HepG2 (cell line): ENCODE results near the gene EPC1. TPM values are rescaled to one million over a fixed set of nuclear protein-coding genes. Genes with fewer than 3 reads are reported as not detected.
A peak's percentile ranks its signal among the peaks of the same experiment; 100 is the strongest.

Source experiments
- CAMTA2 ChIP-seq: sonication (generic); formaldehyde crosslinking; IDR thresholded peaks from 2 replicates; pipeline ENCODE4 v1.4.0; 2020; ENCODE audit warnings: mild to moderate bottlenecking, missing genetic modification reagents, borderline replicate concordance
- ELF3 ChIP-seq: IDR thresholded peaks from 2 replicates; pipeline ENCODE4 v1.6.1; 2016; ENCODE audit warnings: missing genetic modification reagents, missing compliant biosample characterization
- ERF ChIP-seq: IDR thresholded peaks from 2 replicates; pipeline ENCODE4 v1.6.1; 2018; ENCODE audit warnings: missing biosample characterization, missing genetic modification reagents
- FOXK2 ChIP-seq: fragments of 450-650 bp; IDR thresholded peaks from 2 replicates; pipeline ENCODE4 v1.6.1; 2016
- GTF2F1 ChIP-seq: fragments of 150-350 bp; IDR thresholded peaks from 2 replicates; pipeline ENCODE4 v1.6.1; 2014; ENCODE audit warnings: low read length
- JDP2 ChIP-seq: sonication (generic); formaldehyde crosslinking; IDR thresholded peaks from 2 replicates; pipeline ENCODE4 v1.8.1; 2022; ENCODE audit warnings: missing genetic modification reagents, borderline replicate concordance
- KDM5A ChIP-seq: fragments of 200-600 bp; sonication (generic); IDR thresholded peaks from 2 replicates; pipeline ENCODE4 v1.7.0; 2018; ENCODE audit warnings: antibody characterized with exemption, mild to moderate bottlenecking, low read length, borderline replicate concordance
- MEIS2 ChIP-seq: sonication (generic); formaldehyde crosslinking; IDR thresholded peaks from 2 replicates; pipeline ENCODE4 v1.9.0; 2021; ENCODE audit warnings: mild to moderate bottlenecking, missing genetic modification reagents
- MXI1 ChIP-seq: IDR thresholded peaks from 3 replicates; pipeline ENCODE4 v1.6.1; 2012; ENCODE audit warnings: low read depth, low read length, inconsistent platforms, borderline replicate concordance
- NCOR1 ChIP-seq: fragments of 200-600 bp; sonication (generic); IDR thresholded peaks from 2 replicates; pipeline ENCODE4 v1.7.0; 2017; ENCODE audit warnings: antibody characterized with exemption, low read length, borderline replicate concordance
- NFYB ChIP-seq: sonication (generic); formaldehyde crosslinking; IDR thresholded peaks from 2 replicates; pipeline ENCODE4 v1.4.0; 2020; ENCODE audit warnings: missing genetic modification reagents
- PAX8 ChIP-seq: sonication (generic); formaldehyde crosslinking; IDR thresholded peaks from 2 replicates; pipeline ENCODE4 v1.8.0; 2022; ENCODE audit warnings: mild to moderate bottlenecking, missing genetic modification reagents, borderline replicate concordance
- RELA ChIP-seq: sonication (generic); formaldehyde crosslinking; IDR thresholded peaks from 2 replicates; pipeline ENCODE4 v1.4.0; 2020; ENCODE audit warnings: missing genetic modification reagents
- SKI ChIP-seq: fragments of 450-650 bp; IDR thresholded peaks from one replicate; pipeline ENCODE4 v1.6.1; 2018; ENCODE audit warnings: mild to moderate bottlenecking; ENCODE audit not compliant: partially characterized antibody
- ZFY ChIP-seq: sonication (generic); formaldehyde crosslinking; IDR thresholded peaks from 2 replicates; pipeline ENCODE4 v1.4.0; 2020; ENCODE audit warnings: missing genetic modification reagents
- ZNF274 ChIP-seq: sonication (generic); formaldehyde crosslinking; IDR thresholded peaks from 2 replicates; pipeline ENCODE4 v1.5.1; 2020; ENCODE audit warnings: mild to moderate bottlenecking, missing genetic modification reagents
- ZNF451 ChIP-seq: sonication (generic); formaldehyde crosslinking; IDR thresholded peaks from 2 replicates; pipeline ENCODE4 v1.5.0; 2020; ENCODE audit warnings: mild to moderate bottlenecking, missing genetic modification reagents
- ZNF567 ChIP-seq: sonication (generic); formaldehyde crosslinking; IDR thresholded peaks from 2 replicates; pipeline ENCODE4 v1.8.1; 2023; ENCODE audit warnings: mild to moderate bottlenecking, missing genetic modification reagents, borderline replicate concordance
- ZNF724P ChIP-seq: sonication (generic); formaldehyde crosslinking; IDR thresholded peaks from 2 replicates; pipeline ENCODE4 v1.8.0; 2022; ENCODE audit warnings: missing genetic modification reagents, borderline replicate concordance
- ZNF776 ChIP-seq: sonication (generic); formaldehyde crosslinking; IDR thresholded peaks from 2 replicates; pipeline ENCODE4 v1.4.0; 2020; ENCODE audit warnings: mild to moderate bottlenecking, missing genetic modification reagents
- ZNF788 ChIP-seq: sonication (generic); formaldehyde crosslinking; IDR thresholded peaks from 2 replicates; pipeline ENCODE4 v1.5.0; 2020; ENCODE audit warnings: mild to moderate bottlenecking, missing genetic modification reagents, borderline replicate concordance
- polyA plus RNA-seq, 8 experiments: library from polyadenylated mRNA; depleted of rRNA in 3 of 8; stranded (reverse) in 7 of 8; unstranded in 1 of 8; fragments of >200 nt; fragmentation: Illumina TruSeq in 4 of 8; extraction: Trizol in 4 of 8; gene quantifications; 2 replicates each; pipeline versions ENCODE4 v1.2.1 to v1.2.3, GENCODE V29; 2011 to 2016; ENCODE audit warnings: low read depth in 4 of 8, missing spikeins in 1 of 8, mixed read lengths in 1 of 8; ENCODE audit not compliant: insufficient read depth in 1 of 8
- total RNA-seq, 5 experiments: library from RNA; depleted of rRNA; stranded (reverse); fragments of >200 nt; fragmentation: Illumina TruSeq; extraction: Trizol; gene quantifications; 2 replicates each; pipeline ENCODE4 v1.2.3, GENCODE V29; 2016; ENCODE audit warnings: low read depth in 1 of 5
- TF ChIP-seq, protein P1 (sequence below): sonication (generic); formaldehyde crosslinking; IDR thresholded peaks from 2 replicates; pipeline ENCODE4 v1.5.0; 2020; ENCODE audit warnings: mild to moderate bottlenecking, missing genetic modification reagents
- TF ChIP-seq, protein P2 (sequence below), 2 experiments: sonication (generic) in 1 of 2; formaldehyde crosslinking in 1 of 2; IDR thresholded peaks; 2 replicates each; pipeline versions ENCODE4 v1.6.1 to v1.9.0; 2014 to 2022; ENCODE audit warnings: antibody characterized with exemption in 1 of 2, borderline replicate concordance in 1 of 2, inconsistent platforms in 1 of 2, low read depth in 1 of 2, missing genetic modification reagents in 1 of 2

EPC1 gene
- total and polyA plus RNA-seq, 2 of the 13 experiments (the other 11 are each of a cell fraction or from before 2014, with no cell fraction given) = 28.7 to 44.2 TPM

DNA sequence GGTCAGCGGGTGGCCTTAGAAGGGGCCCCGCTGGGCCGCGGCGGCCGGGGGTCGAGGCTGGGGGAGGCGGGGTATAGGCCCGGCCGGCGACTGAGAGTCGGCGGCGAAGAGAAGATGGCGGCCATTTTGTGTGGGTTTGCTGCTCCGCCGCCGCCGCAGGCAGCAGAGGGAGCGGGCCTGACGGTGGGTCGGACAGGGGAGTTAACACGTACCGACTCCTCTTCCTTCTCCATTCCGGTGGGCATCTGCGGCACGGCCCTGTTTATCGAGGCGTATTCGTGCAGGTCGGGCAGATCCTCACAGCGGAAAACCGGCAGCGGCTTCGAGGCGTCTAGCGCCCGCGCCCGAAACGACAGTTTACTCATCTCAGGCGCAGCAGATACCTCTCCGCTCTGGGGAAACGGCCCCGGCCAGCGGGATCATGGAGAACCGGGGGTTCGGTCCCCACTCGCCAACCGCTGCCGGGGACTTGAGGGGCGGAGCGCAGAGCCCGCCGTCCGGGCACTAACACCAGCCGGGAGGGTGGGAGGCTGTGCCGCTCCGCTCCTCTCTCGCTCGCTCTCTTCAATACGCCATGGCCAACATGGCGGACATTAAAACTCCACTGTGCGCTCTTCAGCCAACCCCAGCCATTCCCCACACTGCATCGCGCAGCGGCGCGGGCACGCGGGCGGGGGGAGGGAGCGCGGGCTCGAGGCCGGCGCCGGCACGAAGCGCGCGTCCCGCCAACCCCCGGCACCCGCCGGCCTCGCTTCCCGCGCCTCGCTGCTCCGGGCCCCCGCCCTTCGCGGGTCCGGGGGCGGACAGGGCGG lies at the start of gene EPC1 (continued):
- TF ChIP-seq, protein P1, sequence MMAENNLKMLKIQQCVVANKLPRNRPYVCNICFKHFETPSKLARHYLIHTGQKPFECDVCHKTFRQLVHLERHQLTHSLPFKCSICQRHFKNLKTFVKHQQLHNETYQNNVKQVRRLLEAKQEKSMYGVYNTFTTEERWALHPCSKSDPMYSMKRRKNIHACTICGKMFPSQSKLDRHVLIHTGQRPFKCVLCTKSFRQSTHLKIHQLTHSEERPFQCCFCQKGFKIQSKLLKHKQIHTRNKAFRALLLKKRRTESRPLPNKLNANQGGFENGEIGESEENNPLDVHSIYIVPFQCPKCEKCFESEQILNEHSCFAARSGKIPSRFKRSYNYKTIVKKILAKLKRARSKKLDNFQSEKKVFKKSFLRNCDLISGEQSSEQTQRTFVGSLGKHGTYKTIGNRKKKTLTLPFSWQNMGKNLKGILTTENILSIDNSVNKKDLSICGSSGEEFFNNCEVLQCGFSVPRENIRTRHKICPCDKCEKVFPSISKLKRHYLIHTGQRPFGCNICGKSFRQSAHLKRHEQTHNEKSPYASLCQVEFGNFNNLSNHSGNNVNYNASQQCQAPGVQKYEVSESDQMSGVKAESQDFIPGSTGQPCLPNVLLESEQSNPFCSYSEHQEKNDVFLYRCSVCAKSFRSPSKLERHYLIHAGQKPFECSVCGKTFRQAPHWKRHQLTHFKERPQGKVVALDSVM (CRISPR knock-in tag) = no peak
- peak; percentile 44; the same call in 1 of the 3 replicates for TF ChIP-seq MXI1
- no peak for TF ChIP-seq FOXK2
- TF ChIP-seq, protein P2, sequence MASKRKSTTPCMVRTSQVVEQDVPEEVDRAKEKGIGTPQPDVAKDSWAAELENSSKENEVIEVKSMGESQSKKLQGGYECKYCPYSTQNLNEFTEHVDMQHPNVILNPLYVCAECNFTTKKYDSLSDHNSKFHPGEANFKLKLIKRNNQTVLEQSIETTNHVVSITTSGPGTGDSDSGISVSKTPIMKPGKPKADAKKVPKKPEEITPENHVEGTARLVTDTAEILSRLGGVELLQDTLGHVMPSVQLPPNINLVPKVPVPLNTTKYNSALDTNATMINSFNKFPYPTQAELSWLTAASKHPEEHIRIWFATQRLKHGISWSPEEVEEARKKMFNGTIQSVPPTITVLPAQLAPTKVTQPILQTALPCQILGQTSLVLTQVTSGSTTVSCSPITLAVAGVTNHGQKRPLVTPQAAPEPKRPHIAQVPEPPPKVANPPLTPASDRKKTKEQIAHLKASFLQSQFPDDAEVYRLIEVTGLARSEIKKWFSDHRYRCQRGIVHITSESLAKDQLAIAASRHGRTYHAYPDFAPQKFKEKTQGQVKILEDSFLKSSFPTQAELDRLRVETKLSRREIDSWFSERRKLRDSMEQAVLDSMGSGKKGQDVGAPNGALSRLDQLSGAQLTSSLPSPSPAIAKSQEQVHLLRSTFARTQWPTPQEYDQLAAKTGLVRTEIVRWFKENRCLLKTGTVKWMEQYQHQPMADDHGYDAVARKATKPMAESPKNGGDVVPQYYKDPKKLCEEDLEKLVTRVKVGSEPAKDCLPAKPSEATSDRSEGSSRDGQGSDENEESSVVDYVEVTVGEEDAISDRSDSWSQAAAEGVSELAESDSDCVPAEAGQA (IDR thresholded peaks at IDR 0.05; ENCODE audit: low read depth) = peak; percentile 81
- TF ChIP-seq, protein P2 (CRISPR knock-in tag; IDR thresholded peaks at IDR 0.05; ENCODE audit: borderline replicate concordance) = peak; percentile 75; the same call in 1 of the 2 replicates
- TF ChIP-seq RELA = no peak
- peak; percentile 66 for TF ChIP-seq ZFY (CRISPR knock-in tag)
- 0 out of 2 replicates have a peak, but pooled peaks have one; percentile 27 for TF ChIP-seq PAX8 (CRISPR knock-in tag)
- peak; percentile 8 for TF ChIP-seq SKI
- TF ChIP-seq MEIS2 (CRISPR knock-in tag) = no peak
- peak; percentile 52; the same call in 1 of the 2 replicates for TF ChIP-seq ZNF776 (CRISPR knock-in tag)
- peak; percentile 79; the same call in 1 of the 2 replicates for TF ChIP-seq ZNF274
- TF ChIP-seq NCOR1 = no peak
- TF ChIP-seq ZNF788 = no peak; the same call in 1 of the 2 replicates
- TF ChIP-seq CAMTA2 (CRISPR knock-in tag) = peak; percentile 40; the same call in 1 of the 2 replicates
- peak; percentile 14; the same call in 1 of the 2 replicates for TF ChIP-seq NFYB (CRISPR knock-in tag)
- no peak for TF ChIP-seq ZNF451 (CRISPR knock-in tag)
- peak; percentile 17; the same call in 1 of the 2 replicates for TF ChIP-seq ERF (CRISPR knock-in tag)
- peak; percentile 44; the same call in 1 of the 2 replicates for TF ChIP-seq JDP2
- peak; percentile 67; the same call in 1 of the 2 replicates for TF ChIP-seq ZNF724P (CRISPR knock-in tag)
- TF ChIP-seq GTF2F1 = no peak
- TF ChIP-seq ZNF567 (CRISPR knock-in tag) = no peak
- TF ChIP-seq KDM5A = no peak
- peak; percentile 56; the same call in 1 of the 2 replicates for TF ChIP-seq ELF3 (CRISPR knock-in tag)
